ENCODE measurements around the gene GSN. TPM values are rescaled to one million over a fixed set of nuclear protein-coding genes. Genes with fewer than 3 reads are reported as not detected.

GSN gene
- total and polyA plus RNA-seq, 4 donors, result 18.8 to 402 (median 51.6) TPM

GRCh38 chr9:121297389-121297788, 29.4 kb downstream of the GSN start:
- Histone ChIP-seq H3K4me1 (ENCODE audit: control insufficient read depth in 4 of 4, insufficient read depth in 4 of 4, low read length in 3 of 4) (peaks cover 4 to 9% (median 7%) of the 10 kb centered on the region in 4 donors), H3K36me3 (ENCODE audit: control insufficient read depth in 4 of 4, insufficient read depth in 3 of 4, low read depth in 1 of 4, low read length in 3 of 4) (peaks cover 0 to 3% (median 0%) of the 10 kb centered on the region in 4 donors), H3K9ac (ENCODE audit: low read depth in 1 of 2, low read length in 2 of 2) (no peak overlapping the region), H3K27ac (ENCODE audit: low read depth in 1 of 2, low read length in 2 of 2) (no peak overlapping the region), H3K9me3 (ENCODE audit: control insufficient read depth in 4 of 4, low read length in 3 of 4) (no peaks in the 10 kb centered on the region), H3K27me3 (ENCODE audit: control insufficient read depth in 4 of 4, insufficient read depth in 4 of 4, low read length in 3 of 4) (no peaks in the 10 kb centered on the region), H3K4me3 (ENCODE audit: low read depth in 1 of 3, low read length in 3 of 3) (no peak overlapping the region)
- 74% methylated on average over 4 of the region's 4 CpGs for WGBS
- TF ChIP-seq ZBTB33 (IDR thresholded peaks at IDR 0.05), result no peak
- TF ChIP-seq NR2F2 (IDR thresholded peaks at IDR 0.05), result no peak
- no peak for TF ChIP-seq JUND (IDR thresholded peaks at IDR 0.05)
- no peak for TF ChIP-seq MAX (IDR thresholded peaks at IDR 0.05)
- TF ChIP-seq YY1 (IDR thresholded peaks at IDR 0.05), result no peak
- TF ChIP-seq RXRA (IDR thresholded peaks at IDR 0.05), result no peak
- peak; percentile 16 for DNase-seq (ENCODE audit: low spot score)

- WGBS, result 93% methylated on average over 7 of the region's 7 CpGs
- H3K4me3 ChIP-seq (ENCODE audit: low read depth in 1 of 3, low read length in 3 of 3), result no peak overlapping the region
- no peak overlapping the region for H3K9ac ChIP-seq (ENCODE audit: low read depth in 1 of 2, low read length in 2 of 2)
- peaks cover 0 to 3% (median 0%) of the 10 kb centered on the region in 4 donors for H3K36me3 ChIP-seq (ENCODE audit: control insufficient read depth in 4 of 4, insufficient read depth in 3 of 4, low read depth in 1 of 4, low read length in 3 of 4)
- H3K27me3 ChIP-seq (ENCODE audit: control insufficient read depth in 4 of 4, insufficient read depth in 4 of 4, low read length in 3 of 4), result no peaks in the 10 kb centered on the region
- H3K27ac ChIP-seq (ENCODE audit: low read depth in 1 of 2, low read length in 2 of 2), result no peak overlapping the region
- peak; percentile 37 for DNase-seq (ENCODE audit: low spot score)
- peaks cover 4 to 9% (median 7%) of the 10 kb centered on the region in 4 donors for H3K4me1 ChIP-seq (ENCODE audit: control insufficient read depth in 4 of 4, insufficient read depth in 4 of 4, low read length in 3 of 4)
- H3K9me3 ChIP-seq (ENCODE audit: control insufficient read depth in 4 of 4, low read length in 3 of 4), result no peaks in the 10 kb centered on the region
- TF ChIP-seq HNF4G (IDR thresholded peaks at IDR 0.05), result no peak
- no peak for TF ChIP-seq TAF1 (conservative IDR thresholded peaks at IDR 0.05)
- TF ChIP-seq MAX (IDR thresholded peaks at IDR 0.05), result no peak
- no peak for TF ChIP-seq FOXA2 (IDR thresholded peaks at IDR 0.05)
- no peak for TF ChIP-seq FOXA1 (IDR thresholded peaks at IDR 0.05)
- no peak for TF ChIP-seq HNF4A (conservative IDR thresholded peaks at IDR 0.05)
- TF ChIP-seq ATF3 (IDR thresholded peaks at IDR 0.05), result no peak
- no peak for TF ChIP-seq YY1 (IDR thresholded peaks at IDR 0.05)
- TF ChIP-seq NR2F2 (IDR thresholded peaks at IDR 0.05), result no peak
- TF ChIP-seq EGR1 (IDR thresholded peaks at IDR 0.05; ENCODE audit: low read depth in 2 of 2), result no peak
- no peak for TF ChIP-seq RAD21 (IDR thresholded peaks at IDR 0.05)
- no peak for TF ChIP-seq CTCF (IDR thresholded peaks at IDR 0.05; ENCODE audit: low read depth, low read length, missing input control)
- TF ChIP-seq RXRA (IDR thresholded peaks at IDR 0.05), result no peak
- TF ChIP-seq REST (IDR thresholded peaks at IDR 0.05), result no peak
- TF ChIP-seq JUND (IDR thresholded peaks at IDR 0.05), result no peak
- TF ChIP-seq GABPA (IDR thresholded peaks at IDR 0.05 in 1 of 2, conservative IDR thresholded peaks at IDR 0.05 in 1 of 2), result no peak
- no peak for TF ChIP-seq SP1 (IDR thresholded peaks at IDR 0.05)
- no peak for TF ChIP-seq ZBTB33 (IDR thresholded peaks at IDR 0.05)
These were observed 30.1 kb downstream of the GSN start for GRCh38 chr9:121298016-121298538.
